ENCODE data around the gene RNF4. TPM values are rescaled to one million over a fixed set of nuclear protein-coding genes. Genes with fewer than 3 reads are reported as not detected.

RNF4 gene
- total and polyA plus RNA-seq, 2 experiments from 2014 or later = 56.8 to 58.7 TPM

DNA sequence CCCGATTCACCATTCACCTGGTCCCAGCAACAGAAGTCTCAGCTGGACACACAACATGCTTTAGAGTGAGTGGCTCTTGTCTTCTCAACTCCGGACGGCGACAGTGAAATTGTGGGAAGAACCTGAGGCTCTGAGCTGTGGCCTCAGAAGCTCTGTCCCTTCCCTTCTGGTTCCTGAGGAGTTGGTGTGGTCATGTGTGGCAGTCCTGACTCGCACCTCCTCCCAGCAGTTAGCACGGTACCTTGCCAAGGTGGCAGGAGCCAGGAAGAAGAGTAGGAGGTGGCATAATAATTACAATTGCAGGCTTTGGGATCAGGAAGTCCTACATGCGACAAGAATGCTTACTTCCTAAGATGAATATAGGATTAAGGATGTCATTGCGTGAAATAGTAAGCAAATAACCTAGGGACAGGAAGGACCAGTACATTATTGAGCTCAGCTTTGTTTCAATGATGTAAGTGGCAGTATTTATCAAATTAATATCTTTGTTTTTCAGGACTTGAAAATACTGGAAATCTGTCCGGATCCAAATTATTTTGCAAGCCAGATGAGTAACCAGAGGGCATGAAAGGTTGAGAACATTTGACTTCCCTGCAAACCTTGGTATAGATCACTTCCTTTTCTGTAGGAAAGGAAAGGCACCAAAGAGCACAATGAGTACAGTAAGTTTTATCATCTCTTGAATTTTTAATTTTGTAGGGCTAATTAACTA is 21.1 kb downstream of the RNF4 start:
- Histone ChIP-seq H3K27ac (no peak overlapping the region), H3K4me3 (no peak overlapping the region), H3K9me3 (ENCODE audit: low read depth) (no peaks in the 10 kb centered on the region), H3K36me3 (peaks cover 24% of the 10 kb centered on the region), H3K4me1 (ENCODE audit: low read depth) (no peaks in the 10 kb centered on the region), H3K27me3 (no peaks in the 10 kb centered on the region)
- no peak for TF ChIP-seq CTCF (IDR thresholded peaks at IDR 0.05; ENCODE audit: low read depth, low read length)
- peak in 1 of 2 donors; percentile 29 for DNase-seq (ENCODE audit: low read depth in 1 of 2, low spot score in 1 of 2)

- no peaks in the 10 kb centered on the region for H3K4me1 ChIP-seq (ENCODE audit: low read depth)
- TF ChIP-seq CTCF (IDR thresholded peaks at IDR 0.05; ENCODE audit: low read depth, low read length) = no peak
- H3K27me3 ChIP-seq = no peaks in the 10 kb centered on the region
- no peak overlapping the region for H3K27ac ChIP-seq
- H3K36me3 ChIP-seq = peaks cover 36% of the 10 kb centered on the region
- no peak for DNase-seq (ENCODE audit: low read depth in 1 of 2, low spot score in 1 of 2)
- H3K4me3 ChIP-seq = no peak overlapping the region
- H3K9me3 ChIP-seq (ENCODE audit: low read depth) = no peaks in the 10 kb centered on the region
Observed at GRCh38 chr4:2492970-2493369, 24.1 kb downstream of the RNF4 start.

GRCh38 chr4:2494992-2495391 is 26.1 kb downstream of the RNF4 start:
- TF ChIP-seq CTCF (IDR thresholded peaks at IDR 0.05; ENCODE audit: low read depth, low read length) = no peak
- Histone ChIP-seq H3K27me3 (no peaks in the 10 kb centered on the region), H3K27ac (peak overlapping the region; percentile 34), H3K9me3 (ENCODE audit: low read depth) (no peaks in the 10 kb centered on the region), H3K4me1 (ENCODE audit: low read depth) (no peaks in the 10 kb centered on the region), H3K4me3 (no peak overlapping the region), H3K36me3 (peaks cover 53% of the 10 kb centered on the region)
- DNase-seq (ENCODE audit: low read depth in 1 of 2, low spot score in 1 of 2) = peak in 1 of 2 donors; percentile 33

GRCh38 chr4:2497324-2497723 is 28.4 kb downstream of the RNF4 start:
- TF ChIP-seq CTCF (IDR thresholded peaks at IDR 0.05; ENCODE audit: low read depth, low read length) = no peak
- Histone ChIP-seq H3K27ac (peak overlapping the region; percentile 34), H3K4me1 (ENCODE audit: low read depth) (no peaks in the 10 kb centered on the region), H3K36me3 (peaks cover 54% of the 10 kb centered on the region), H3K9me3 (ENCODE audit: low read depth) (no peaks in the 10 kb centered on the region), H3K4me3 (no peak overlapping the region), H3K27me3 (no peaks in the 10 kb centered on the region)
- no peak for DNase-seq (ENCODE audit: low read depth in 1 of 2, low spot score in 1 of 2)

DNA sequence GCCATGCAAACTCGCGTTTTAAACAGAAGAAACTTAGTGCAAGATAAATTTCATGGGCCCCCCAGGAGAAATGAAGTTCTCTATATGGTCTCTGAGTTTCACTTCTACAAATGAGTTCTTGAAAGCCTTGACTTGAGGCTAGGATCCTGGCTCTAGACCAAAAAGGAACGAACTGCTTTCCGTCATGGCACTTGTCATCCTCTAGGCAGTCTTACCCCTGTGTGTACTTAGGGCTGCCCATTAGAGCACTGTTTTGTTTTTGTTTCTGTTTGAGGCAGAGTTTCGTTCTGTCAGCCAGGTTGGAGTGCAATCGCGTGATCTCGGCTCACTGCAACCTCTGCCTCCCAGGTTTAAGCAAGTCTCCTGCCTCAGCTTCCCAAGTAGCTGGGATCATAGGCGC is 29.0 kb downstream of the RNF4 start:
- no peak overlapping the region for H3K4me3 ChIP-seq
- H3K27ac ChIP-seq = peak overlapping the region; percentile 22
- no peaks in the 10 kb centered on the region for H3K27me3 ChIP-seq
- no peaks in the 10 kb centered on the region for H3K9me3 ChIP-seq (ENCODE audit: low read depth)
- TF ChIP-seq CTCF (IDR thresholded peaks at IDR 0.05; ENCODE audit: low read depth, low read length) = no peak
- H3K36me3 ChIP-seq = peaks cover 49% of the 10 kb centered on the region
- DNase-seq (ENCODE audit: low read depth in 1 of 2, low spot score in 1 of 2) = peak in 1 of 2 donors; percentile 23
- H3K4me1 ChIP-seq (ENCODE audit: low read depth) = no peaks in the 10 kb centered on the region
